NCI-H2196 (cell line): ENCODE measurements around the gene NLRP4.

Experiments
- DNase-seq: peaks from one replicate; lab custom pipeline; 2025; ENCODE audit not compliant: unreplicated experiment; lab: John Stamatoyannopoulos, UW

NLRP4 gene, protein sequence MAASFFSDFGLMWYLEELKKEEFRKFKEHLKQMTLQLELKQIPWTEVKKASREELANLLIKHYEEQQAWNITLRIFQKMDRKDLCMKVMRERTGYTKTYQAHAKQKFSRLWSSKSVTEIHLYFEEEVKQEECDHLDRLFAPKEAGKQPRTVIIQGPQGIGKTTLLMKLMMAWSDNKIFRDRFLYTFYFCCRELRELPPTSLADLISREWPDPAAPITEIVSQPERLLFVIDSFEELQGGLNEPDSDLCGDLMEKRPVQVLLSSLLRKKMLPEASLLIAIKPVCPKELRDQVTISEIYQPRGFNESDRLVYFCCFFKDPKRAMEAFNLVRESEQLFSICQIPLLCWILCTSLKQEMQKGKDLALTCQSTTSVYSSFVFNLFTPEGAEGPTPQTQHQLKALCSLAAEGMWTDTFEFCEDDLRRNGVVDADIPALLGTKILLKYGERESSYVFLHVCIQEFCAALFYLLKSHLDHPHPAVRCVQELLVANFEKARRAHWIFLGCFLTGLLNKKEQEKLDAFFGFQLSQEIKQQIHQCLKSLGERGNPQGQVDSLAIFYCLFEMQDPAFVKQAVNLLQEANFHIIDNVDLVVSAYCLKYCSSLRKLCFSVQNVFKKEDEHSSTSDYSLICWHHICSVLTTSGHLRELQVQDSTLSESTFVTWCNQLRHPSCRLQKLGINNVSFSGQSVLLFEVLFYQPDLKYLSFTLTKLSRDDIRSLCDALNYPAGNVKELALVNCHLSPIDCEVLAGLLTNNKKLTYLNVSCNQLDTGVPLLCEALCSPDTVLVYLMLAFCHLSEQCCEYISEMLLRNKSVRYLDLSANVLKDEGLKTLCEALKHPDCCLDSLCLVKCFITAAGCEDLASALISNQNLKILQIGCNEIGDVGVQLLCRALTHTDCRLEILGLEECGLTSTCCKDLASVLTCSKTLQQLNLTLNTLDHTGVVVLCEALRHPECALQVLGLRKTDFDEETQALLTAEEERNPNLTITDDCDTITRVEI

GRCh38 chr19:55836340-55836739, at the start of gene NLRP4:
Gene NLRP4 (plus strand): TSS chr19:55836540. CDS start chr19:55852081, 15,541 bp downstream.
- DNase-seq, result no peak

DNA sequence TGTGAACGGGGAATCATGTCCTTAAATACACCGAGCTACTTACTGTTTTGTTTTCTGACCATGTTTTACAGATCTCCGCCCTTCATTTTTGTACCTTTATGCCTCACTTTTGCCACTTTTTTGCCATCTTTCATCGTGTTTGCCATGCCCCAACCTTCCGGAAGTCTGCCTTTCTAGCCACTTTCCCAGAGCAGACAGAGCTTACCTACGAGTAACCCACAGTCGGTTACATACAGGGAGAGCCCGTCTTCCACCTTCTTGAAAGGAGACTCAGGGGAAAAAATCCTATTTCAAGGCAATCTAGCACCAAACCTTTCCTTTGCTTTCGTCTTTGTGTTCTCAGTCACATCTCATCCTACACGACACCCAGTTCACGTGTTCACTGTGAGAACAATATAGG, 41.3 kb upstream of the NLRP4 start:
- DNase-seq, result no peak

DNA sequence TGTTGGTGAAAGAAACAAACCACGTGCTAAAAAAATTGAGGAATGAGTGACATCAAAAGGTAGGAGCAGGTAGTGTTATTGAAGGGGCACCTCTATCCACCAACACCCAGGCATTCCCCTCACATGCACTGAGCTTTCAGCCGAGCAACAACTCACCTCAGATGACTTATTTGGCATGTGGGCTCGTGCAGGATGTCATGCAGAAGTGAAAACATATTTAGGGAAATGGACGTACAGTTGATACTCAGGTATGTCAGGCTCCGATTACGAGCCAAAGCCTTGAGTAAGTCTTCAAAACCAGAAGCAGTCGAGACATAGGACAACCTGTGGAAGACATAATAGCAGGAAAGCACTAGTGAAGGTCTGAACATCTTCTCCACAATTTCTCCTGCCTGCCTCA, 34.9 kb upstream of the NLRP4 start:
- DNase-seq, result no peak

GRCh38 chr19:55802281-55802680, 34.1 kb upstream of the NLRP4 start:
- no peak for DNase-seq

GRCh38 chr19:55809381-55810058, 26.8 kb upstream of the NLRP4 start:
- DNase-seq, result peak; percentile 40

GRCh38 chr19:55811340-55811739, 25.0 kb upstream of the NLRP4 start:
- no peak for DNase-seq

GRCh38 chr19:55812449-55812848, 23.9 kb upstream of the NLRP4 start:
- DNase-seq, result no peak

- no peak for DNase-seq
Observed at GRCh38 chr19:55813906-55814305, 22.4 kb upstream of the NLRP4 start.

DNA sequence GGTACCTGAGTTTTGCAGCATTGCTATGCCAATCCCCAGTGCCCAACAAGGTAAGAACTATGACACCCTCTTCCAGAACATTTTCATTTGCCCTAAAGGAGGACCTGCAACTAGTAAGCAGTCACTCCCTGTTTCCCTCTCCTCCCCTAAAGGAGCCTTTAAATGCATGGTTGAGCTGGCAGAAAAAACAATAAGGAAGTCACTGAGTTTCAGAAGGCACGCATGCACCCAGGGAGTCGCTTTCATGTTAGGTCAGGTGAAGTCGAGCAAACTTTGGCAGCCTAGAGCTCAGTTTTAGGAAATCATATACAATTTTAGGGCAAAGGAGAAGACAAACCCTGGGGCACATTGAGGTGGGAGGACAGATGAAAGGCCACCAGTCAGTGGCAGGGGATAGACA, 16.3 kb upstream of the NLRP4 start:
- DNase-seq, result no peak

GRCh38 chr19:55830656-55831055, 5.7 kb upstream of the NLRP4 start:
- DNase-seq, result no peak

GRCh38 chr19:55831846-55832245, 4.5 kb upstream of the NLRP4 start, which contains the start of gene NLRP11:
Gene NLRP11 (minus strand): TSS chr19:55831999. CDS start chr19:55818174, 13,825 bp downstream.
- no peak for DNase-seq

GRCh38 chr19:55832676-55833075, 3.7 kb upstream of the NLRP4 start:
- DNase-seq, result no peak

GRCh38 chr19:55838251-55838650, 1.9 kb downstream of the NLRP4 start:
- DNase-seq, result no peak

DNA sequence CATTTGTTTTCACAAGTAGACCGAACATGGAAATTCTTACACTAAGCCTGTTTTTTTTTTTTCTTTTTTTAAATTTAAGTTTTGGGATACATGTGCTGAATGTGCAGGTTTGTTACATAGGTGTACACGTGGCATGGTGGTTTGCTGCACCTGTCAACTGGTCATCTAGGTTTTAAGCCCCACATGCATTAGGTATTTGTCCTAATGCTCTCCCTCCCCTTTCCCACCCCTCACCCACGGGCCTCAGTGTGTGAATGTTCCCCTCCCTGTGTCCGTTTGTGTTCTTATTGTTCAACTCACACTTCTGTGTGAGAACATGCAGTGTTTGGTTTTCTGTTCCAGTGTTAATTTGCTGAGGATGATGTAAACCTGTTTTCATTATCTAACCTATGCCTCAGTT, 2.6 kb downstream of the NLRP4 start:
- no peak for DNase-seq

- DNase-seq, result no peak
Observed at GRCh38 chr19:55855160-55855559, 18.8 kb downstream of the NLRP4 start.

- no peak for DNase-seq
Observed at GRCh38 chr19:55857149-55857548, 20.8 kb downstream of the NLRP4 start.

DNA sequence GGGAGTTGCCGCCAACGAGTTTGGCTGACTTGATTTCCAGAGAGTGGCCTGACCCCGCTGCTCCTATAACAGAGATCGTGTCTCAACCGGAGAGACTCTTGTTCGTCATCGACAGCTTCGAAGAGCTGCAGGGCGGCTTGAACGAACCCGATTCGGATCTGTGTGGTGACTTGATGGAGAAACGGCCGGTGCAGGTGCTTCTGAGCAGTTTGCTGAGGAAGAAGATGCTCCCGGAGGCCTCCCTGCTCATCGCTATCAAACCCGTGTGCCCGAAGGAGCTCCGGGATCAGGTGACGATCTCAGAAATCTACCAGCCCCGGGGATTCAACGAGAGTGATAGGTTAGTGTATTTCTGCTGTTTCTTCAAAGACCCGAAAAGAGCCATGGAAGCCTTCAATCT, 21.6 kb downstream of the NLRP4 start:
- no peak for DNase-seq

- no peak for DNase-seq
Observed at GRCh38 chr19:55858401-55858800, 22.1 kb downstream of the NLRP4 start.

GRCh38 chr19:55858969-55859368, 22.6 kb downstream of the NLRP4 start:
- DNase-seq, result no peak

- DNase-seq, result no peak
Observed at GRCh38 chr19:55866521-55866920, 30.2 kb downstream of the NLRP4 start.

- DNase-seq, result no peak
Observed at GRCh38 chr19:55867101-55867500, 30.8 kb downstream of the NLRP4 start.
